Measurements from ENCODE around the gene STXBP5L.
"Not testable (repeated sequence)": the region's sequence is repeated elsewhere in the genome, so short reads cannot be mapped to it uniquely, and the experiment has no call there.

STXBP5L gene

DNA sequence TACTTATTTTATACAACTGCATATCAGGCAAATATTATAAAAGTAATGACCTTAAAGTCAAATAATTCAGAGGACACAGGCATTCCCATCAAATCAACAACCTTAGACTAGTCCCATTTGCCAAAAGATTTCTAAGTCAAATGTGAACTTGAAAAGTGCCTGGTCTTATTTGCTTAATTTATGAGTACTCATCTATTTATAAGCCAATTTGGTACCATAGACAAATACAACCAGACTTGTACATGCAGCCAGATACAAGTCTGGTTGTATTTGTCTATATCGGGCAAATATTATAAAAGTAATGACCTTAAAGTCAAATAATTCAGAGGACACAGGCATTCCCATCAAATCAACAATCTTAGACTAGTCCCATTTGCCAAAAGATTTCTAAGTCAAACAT, 322.2 kb downstream of the STXBP5L start:
- H3K9me3 Mint-ChIP-seq; DNase-seq; H3K36me3 Mint-ChIP-seq; H3K4me1 Mint-ChIP-seq; H3K27ac Mint-ChIP-seq; ATAC-seq (replicated peaks); H3K27me3 Mint-ChIP-seq; H3K4me3 Mint-ChIP-seq: not testable (repeated sequence)

DNA sequence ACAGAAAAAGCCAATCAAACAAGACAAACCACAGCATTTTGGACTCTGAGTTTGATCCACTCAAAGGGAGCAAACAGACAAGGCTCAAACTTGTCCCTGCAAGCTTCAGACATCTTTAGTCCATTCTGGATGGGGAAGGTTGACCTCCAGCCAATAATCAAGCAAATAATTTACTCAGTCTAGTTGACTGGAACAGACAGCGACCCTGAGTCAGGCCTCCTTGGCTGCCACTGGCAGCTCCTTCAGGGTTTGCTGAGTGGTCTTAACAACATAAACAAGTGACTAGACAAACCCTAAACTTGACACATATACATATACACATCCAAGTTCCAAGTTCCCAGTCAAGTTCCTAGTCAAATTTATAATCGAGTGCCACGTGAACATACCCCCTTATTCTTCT, 323.9 kb downstream of the STXBP5L start:
- no peaks in the 10 kb centered on the region for H3K27me3 Mint-ChIP-seq
- H3K27ac Mint-ChIP-seq = no peak overlapping the region
- no peaks in the 10 kb centered on the region for H3K4me1 Mint-ChIP-seq
- no peak overlapping the region for H3K4me3 Mint-ChIP-seq
- DNase-seq (no peak), ATAC-seq (replicated peaks) (no peak)
- H3K9me3 Mint-ChIP-seq = no peaks in the 10 kb centered on the region
- no peaks in the 10 kb centered on the region for H3K36me3 Mint-ChIP-seq

DNA sequence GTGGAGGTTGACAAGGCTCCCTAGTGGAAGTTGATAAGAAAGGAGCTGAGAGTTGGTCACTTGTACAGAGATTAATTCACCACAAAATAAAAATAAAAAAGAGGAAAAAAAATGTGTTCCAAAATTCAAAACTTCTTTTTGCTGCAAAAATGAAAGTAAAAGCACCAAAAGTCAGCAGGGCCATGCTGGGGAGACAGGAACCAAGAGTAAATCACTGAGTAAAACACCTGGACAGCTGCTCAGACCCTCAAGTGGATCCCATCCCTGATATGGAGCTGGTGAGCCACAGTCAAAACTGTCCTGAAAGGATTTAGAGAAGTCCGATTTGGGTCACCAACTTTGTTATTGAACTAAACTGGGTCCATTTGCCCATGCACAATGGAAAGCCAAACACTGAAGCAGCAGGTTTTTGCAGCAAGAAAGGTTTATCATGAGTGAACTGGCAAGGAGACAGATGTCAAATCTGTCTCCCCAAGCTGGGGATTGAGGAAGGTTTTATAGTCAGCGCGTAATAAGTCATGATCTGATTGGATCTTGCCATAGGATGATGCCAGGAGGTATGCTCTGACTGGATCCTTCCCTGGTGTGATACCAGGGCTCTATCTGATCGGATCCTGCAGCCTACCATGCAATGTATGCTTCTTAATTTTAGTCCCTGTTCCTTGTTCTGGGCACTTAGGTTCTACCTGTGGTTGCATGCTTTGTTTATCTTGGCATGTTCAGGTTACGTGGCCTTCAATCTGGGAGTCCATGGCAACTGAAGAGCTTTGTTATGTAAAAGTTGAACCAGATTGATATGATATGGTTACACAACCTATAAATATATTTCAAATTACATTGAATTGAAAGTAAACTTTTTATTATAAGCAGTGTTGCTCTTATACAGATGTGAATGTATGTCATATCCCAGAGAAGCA, 324.6 kb downstream of the STXBP5L start:
- H3K27me3 Mint-ChIP-seq = no peaks in the 10 kb centered on the region
- no peak overlapping the region for H3K4me3 Mint-ChIP-seq
- no peak overlapping the region for H3K27ac Mint-ChIP-seq
- ATAC-seq (replicated peaks) (no peak), DNase-seq (no peak)
- no peaks in the 10 kb centered on the region for H3K36me3 Mint-ChIP-seq
- H3K4me1 Mint-ChIP-seq = no peaks in the 10 kb centered on the region
- H3K9me3 Mint-ChIP-seq = no peaks in the 10 kb centered on the region

DNA sequence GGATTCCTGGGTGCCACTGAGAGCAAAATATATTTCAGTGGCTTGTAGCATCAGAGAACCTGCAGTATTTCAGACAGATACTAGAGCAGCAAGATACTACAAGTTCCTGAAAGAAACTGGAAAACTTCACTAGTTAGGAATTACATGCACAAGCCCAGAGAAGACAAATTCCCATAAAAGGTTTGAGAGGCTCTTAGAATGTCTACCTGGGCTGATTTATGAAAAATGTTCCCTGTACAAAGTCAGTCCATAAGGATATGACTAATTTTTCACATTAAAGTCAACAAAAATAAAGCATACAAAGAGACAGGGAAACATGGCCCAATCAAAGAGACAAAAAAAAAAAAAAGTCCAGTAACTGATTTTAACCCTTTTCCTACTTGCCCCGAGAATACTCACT, 335.2 kb downstream of the STXBP5L start:
- no peaks in the 10 kb centered on the region for H3K27me3 Mint-ChIP-seq
- peaks cover 2 to 8% of the 10 kb centered on the region in 2 donors for H3K9me3 Mint-ChIP-seq
- DNase-seq (no peak), ATAC-seq (replicated peaks) (no peak)
- no peak overlapping the region for H3K4me3 Mint-ChIP-seq
- no peaks in the 10 kb centered on the region for H3K36me3 Mint-ChIP-seq
- H3K4me1 Mint-ChIP-seq = no peaks in the 10 kb centered on the region
- no peak overlapping the region for H3K27ac Mint-ChIP-seq

DNA sequence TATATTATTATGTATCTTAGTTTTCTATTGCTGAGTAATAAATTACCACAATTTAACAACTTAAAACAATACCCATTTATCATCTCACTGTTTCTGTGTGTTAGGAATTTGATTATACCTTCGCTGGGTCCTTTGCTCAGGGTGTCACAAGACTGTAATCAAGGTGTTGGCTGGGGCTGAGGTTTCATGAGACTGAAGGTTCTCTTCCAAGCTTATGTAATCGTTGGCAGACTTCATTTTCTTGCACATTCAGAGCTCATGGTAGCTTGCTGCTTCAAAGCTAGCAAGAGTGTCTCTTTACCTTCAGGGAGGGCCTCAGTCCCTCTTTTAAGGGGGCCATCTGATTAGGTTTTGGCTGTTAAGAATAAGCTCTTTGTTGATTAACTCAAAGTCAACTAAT, 344.7 kb downstream of the STXBP5L start:
- ATAC-seq (replicated peaks) (no peak), DNase-seq (no peak)
- H3K9me3 Mint-ChIP-seq = peaks cover 4% of the 10 kb centered on the region in 2 donors
- H3K36me3 Mint-ChIP-seq = no peaks in the 10 kb centered on the region
- H3K27ac Mint-ChIP-seq = no peak overlapping the region
- H3K4me1 Mint-ChIP-seq = no peaks in the 10 kb centered on the region
- no peaks in the 10 kb centered on the region for H3K27me3 Mint-ChIP-seq
- H3K4me3 Mint-ChIP-seq = no peak overlapping the region

DNA sequence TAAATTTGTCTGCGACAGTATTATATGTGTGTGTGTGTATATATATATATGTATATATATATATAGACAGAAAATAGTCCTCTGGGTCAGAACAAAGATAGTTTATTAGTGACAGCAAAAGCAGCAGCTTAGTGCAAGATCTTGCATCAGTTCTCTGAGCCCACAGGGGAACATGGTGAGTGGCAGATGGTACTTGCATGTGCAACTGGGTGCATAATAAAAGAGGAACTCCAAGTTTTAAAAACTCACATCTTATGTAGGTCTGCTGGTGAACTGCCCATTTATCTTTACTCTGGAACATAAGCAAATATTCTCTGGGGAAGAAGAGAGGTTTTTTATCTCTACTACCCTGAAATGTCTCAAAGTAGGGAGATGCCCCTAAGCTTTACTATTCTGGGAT, 361.4 kb downstream of the STXBP5L start:
- peaks cover 16 to 25% of the 10 kb centered on the region in 2 donors for H3K9me3 Mint-ChIP-seq
- DNase-seq = no peak
- no peak for ATAC-seq (replicated peaks)
- no peak overlapping the region for H3K4me3 Mint-ChIP-seq
- no peaks in the 10 kb centered on the region for H3K27me3 Mint-ChIP-seq
- H3K4me1 Mint-ChIP-seq = no peaks in the 10 kb centered on the region
- H3K36me3 Mint-ChIP-seq = no peaks in the 10 kb centered on the region
- no peak overlapping the region for H3K27ac Mint-ChIP-seq

DNA sequence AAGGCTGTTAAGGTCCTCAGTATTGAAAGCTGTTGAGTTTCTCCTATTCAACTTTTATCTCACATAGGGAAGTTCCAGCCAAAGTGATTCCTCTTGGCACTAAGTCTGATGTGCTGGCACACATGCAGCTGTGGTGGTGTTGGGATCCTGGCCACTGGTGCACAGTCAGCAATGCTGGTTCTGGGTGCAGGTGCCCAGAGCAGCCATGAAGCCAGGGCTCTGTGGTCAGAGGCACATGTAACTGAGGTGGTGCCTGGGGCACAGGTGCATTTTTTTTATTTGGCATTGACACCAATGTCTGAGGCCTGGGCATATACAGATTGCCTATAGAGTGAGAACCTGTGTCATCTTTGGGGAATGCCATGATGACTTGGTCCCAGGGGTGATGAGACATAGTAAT, 366.4 kb downstream of the STXBP5L start:
- Mint-ChIP-seq H3K27me3 (no peaks in the 10 kb centered on the region), H3K36me3 (no peaks in the 10 kb centered on the region), H3K9me3 (peaks cover 17 to 23% of the 10 kb centered on the region in 2 donors), H3K27ac (no peak overlapping the region), H3K4me3 (no peak overlapping the region), H3K4me1 (no peaks in the 10 kb centered on the region)
- DNase-seq (no peak), ATAC-seq (replicated peaks) (no peak)

DNA sequence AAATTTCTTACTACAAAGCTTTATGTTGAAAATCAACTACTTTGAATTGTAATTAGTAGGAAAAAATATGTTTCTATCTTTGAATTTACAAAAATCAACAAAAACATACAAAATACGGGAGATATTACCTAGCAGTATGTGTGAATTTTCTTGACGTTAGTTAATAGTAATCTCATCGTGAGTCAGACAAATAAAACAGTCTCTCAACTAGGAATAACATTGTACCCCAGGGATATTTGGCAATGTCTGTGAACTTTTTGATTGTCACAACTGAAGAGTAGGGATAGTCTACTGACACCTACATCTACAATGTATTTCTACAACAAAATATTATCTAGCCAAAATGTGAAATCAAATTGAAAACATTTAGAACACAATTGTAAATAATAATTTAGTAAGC, 387.4 kb downstream of the STXBP5L start:
- Mint-ChIP-seq H3K9me3 (no peaks in the 10 kb centered on the region), H3K4me1 (no peaks in the 10 kb centered on the region)
- ATAC-seq (replicated peaks) = no peak

DNA sequence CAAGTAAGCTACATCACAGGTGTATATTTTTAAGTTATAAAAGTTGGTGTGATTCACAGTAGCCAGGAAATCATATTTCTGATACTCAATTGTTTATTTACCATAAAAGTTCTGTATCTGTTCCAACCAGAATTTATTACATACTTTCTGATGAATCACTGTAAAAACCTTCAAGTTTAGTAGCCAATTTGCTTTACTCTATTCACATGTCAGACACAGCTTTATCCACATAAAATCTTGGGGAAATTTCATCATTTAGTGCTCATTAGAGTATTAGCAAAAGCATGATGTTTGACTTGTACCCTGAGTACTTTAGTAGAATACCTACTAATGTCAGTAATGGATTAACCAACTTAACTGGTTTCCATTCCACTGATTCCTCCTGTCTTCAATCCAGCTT, 388.0 kb downstream of the STXBP5L start:
- Mint-ChIP-seq H3K9me3 (no peaks in the 10 kb centered on the region), H3K4me1 (no peaks in the 10 kb centered on the region), H3K27ac (no peak overlapping the region), H3K27me3 (no peaks in the 10 kb centered on the region), H3K36me3 (no peaks in the 10 kb centered on the region), H3K4me3 (no peak overlapping the region)
- ATAC-seq (replicated peaks) (no peak), DNase-seq (no peak)

More for the DNA sequence above, 387.4 kb downstream of the STXBP5L start:
- Mint-ChIP-seq H3K27me3 (no peaks in the 10 kb centered on the region), H3K4me3 (no peak overlapping the region), H3K36me3 (no peaks in the 10 kb centered on the region), H3K27ac (no peak overlapping the region)
- DNase-seq = no peak

DNA sequence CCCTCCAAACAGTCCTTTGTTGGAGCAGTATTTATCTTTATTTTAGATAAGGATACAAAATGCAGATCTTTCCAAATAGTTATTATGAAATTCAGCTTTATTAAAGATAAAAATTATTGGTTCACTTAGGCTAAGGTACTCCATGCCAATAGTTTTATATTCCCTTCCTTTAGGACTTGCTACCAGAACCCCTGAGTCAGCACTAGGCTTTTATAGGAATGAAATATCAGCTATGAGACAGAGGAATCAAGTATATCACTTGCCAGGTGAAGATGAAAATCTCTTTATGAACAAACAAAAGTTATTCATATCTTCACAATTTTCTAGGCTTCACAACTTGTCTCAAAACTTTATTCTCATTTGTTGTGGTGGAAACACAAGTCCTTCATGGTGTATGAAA, 416.3 kb downstream of the STXBP5L start:
- Mint-ChIP-seq H3K9me3 (peaks cover 0 to 6% of the 10 kb centered on the region in 2 donors), H3K4me3 (no peak overlapping the region), H3K27ac (no peak overlapping the region), H3K27me3 (no peaks in the 10 kb centered on the region), H3K36me3 (no peaks in the 10 kb centered on the region), H3K4me1 (no peaks in the 10 kb centered on the region)
- no peak for ATAC-seq (replicated peaks)
- DNase-seq = no peak

DNA sequence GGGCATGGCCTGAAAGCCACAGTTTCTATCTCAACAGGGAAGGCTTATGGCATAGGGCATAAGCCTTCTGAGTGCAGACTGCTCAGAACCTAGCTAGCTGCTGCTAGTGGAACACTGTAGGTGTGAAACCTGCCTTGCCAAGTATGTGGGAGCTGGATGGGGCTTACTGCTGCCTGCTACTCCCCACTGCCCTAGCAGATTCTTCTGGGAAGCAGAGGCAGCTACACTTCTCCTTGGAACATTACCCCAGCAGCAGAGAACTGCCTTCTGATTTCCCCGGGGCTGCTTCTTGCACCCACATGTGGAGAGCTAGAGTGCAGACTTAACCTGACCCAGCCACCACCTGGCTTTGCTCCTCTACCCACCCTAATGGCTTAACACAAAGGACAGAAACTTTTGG, 422.1 kb downstream of the STXBP5L start:
- Mint-ChIP-seq H3K4me1 (no peaks in the 10 kb centered on the region), H3K9me3 (no peaks in the 10 kb centered on the region), H3K27ac (no peak overlapping the region), H3K36me3 (no peaks in the 10 kb centered on the region), H3K4me3 (no peak overlapping the region), H3K27me3 (peaks cover 7 to 12% of the 10 kb centered on the region in 2 donors)
- ATAC-seq (replicated peaks) = no peak
- DNase-seq = no peak

DNA sequence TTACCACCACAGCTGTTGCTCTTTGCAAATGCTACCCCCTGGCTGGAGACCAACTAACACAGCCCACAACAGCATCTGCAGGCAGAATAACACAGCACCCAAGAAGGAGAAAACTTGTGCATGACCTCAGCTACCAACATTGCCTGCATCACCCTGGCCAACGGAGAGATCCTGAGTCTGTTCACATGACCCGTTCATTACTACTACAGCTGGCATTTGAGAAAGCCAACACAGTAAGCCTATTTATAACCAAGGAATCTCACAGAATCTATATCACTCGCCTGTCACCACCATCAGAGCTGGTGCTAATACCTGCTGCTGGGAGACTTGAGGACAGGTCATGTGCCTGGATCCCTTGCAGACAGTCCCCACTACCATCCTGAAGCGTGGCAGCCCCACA, 422.6 kb downstream of the STXBP5L start:
- Mint-ChIP-seq H3K27me3 (peaks cover 7 to 12% of the 10 kb centered on the region in 2 donors), H3K36me3 (no peaks in the 10 kb centered on the region), H3K9me3 (no peaks in the 10 kb centered on the region), H3K4me1 (no peaks in the 10 kb centered on the region), H3K27ac (no peak overlapping the region), H3K4me3 (no peak overlapping the region)
- no peak for DNase-seq
- ATAC-seq (replicated peaks) = peak in 1 of 2 donors; percentile 7

DNA sequence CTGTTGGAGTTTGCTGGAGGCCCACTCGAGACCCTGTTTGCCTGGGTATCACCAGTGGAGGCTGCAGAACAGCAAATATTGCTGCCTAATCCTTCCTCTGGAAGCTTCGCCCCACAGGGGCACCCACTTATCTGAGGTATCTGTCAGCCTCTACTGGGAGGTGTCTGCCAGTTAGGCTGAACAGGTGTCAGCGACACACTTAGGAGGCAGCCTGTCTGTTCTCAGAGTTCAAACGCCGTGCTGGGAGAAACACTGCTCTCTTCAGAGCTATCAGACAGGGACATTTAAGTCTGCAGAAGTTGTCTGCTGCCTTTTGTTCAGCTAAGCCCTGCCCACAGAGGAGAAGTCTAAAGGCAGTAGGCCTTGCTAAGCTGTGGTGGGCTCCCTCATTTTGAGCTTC, 448.0 kb downstream of the STXBP5L start:
- H3K27me3 Mint-ChIP-seq; H3K36me3 Mint-ChIP-seq; H3K4me1 Mint-ChIP-seq; H3K27ac Mint-ChIP-seq; ATAC-seq (replicated peaks); DNase-seq; H3K4me3 Mint-ChIP-seq: not testable (repeated sequence)
- H3K9me3 Mint-ChIP-seq = peaks cover 23 to 25% of the 10 kb centered on the region in 2 donors

DNA sequence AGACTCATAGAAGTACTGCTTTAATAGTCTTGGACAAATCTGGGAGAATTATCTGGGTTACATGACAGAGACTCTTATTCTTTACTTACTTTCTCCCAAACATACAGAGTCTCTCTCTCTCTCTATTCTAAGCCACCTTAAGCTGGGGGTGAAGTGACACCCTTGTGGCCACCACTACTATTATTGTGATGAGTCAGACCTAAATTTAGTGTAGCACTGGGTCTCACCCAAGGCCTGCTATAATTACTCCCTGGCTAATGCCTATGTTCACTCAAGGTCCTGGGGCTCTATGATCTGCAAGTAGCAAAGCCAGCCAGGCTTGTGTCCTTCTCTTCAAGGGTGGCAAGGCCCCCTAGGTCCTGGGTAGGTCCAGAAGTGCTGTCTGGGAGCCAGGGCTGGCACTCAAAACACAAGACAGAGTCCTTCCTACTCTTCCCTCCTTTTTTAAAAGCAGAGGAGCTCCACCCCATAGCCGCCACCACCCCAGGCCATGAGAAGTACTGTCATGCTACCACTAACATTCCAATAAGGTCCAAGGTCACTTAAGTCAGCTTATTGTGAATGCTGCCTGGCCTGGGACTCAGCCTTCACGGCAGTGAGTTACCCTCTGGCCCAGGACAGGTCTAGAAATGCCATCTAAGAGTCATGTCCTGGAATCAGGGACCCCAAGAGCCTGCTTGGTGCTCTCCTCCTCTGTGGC, 454.2 kb downstream of the STXBP5L start:
- no peak for ATAC-seq (replicated peaks)
- no peak overlapping the region for H3K4me3 Mint-ChIP-seq
- no peaks in the 10 kb centered on the region for H3K4me1 Mint-ChIP-seq

DNA sequence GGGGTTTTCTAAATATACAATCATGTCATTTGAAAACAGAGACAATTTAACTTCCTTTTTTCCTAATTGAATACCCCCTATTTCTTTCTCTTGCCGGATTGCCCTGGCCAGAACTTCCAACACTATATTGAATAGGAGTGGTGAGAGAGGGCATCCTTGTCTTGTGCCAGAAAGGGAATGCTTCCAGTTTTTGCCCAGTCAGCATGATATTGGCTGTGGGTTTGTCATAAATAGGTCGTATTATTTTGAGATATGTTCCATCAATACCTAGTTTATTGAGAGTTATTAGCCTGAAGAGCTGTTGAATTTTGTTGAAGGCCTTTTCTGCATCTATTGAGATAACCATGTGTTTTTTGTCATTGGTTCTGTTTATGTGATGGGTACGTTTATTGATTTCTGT, 480.3 kb downstream of the STXBP5L start:
- not testable (repeated sequence) for ATAC-seq (replicated peaks); H3K4me3 Mint-ChIP-seq; H3K27ac Mint-ChIP-seq; DNase-seq; H3K4me1 Mint-ChIP-seq; H3K27me3 Mint-ChIP-seq; H3K36me3 Mint-ChIP-seq
- H3K9me3 Mint-ChIP-seq = peaks cover 4 to 11% of the 10 kb centered on the region in 2 donors

More for the DNA sequence above, 454.2 kb downstream of the STXBP5L start:
- Mint-ChIP-seq H3K27ac (no peak overlapping the region), H3K36me3 (no peaks in the 10 kb centered on the region), H3K27me3 (no peaks in the 10 kb centered on the region), H3K9me3 (peaks cover 10 to 17% of the 10 kb centered on the region in 2 donors)
- DNase-seq = no peak
